ENCODE results near the gene SFRP2.

- no peak for TF ChIP-seq CTCF (IDR thresholded peaks at IDR 0.05)
- TF ChIP-seq POLR2A (IDR thresholded peaks at IDR 0.05) = no peak
Observed at GRCh38 chr4:153745651-153746050, 43.2 kb downstream of the SFRP2 start.
